NCI-H1105 treated with DMSO at 0.1 percent for 48 hours (cell line): ENCODE measurements around the gene ECPAS.
"Not testable (repeated sequence)": the region's sequence is repeated elsewhere in the genome, so short reads cannot be mapped to it uniquely, and the experiment has no call there.

Experiments used
- DNase-seq: peaks from one replicate; lab custom pipeline; 2025; lab: John Stamatoyannopoulos, UW

Gene ECPAS

DNA sequence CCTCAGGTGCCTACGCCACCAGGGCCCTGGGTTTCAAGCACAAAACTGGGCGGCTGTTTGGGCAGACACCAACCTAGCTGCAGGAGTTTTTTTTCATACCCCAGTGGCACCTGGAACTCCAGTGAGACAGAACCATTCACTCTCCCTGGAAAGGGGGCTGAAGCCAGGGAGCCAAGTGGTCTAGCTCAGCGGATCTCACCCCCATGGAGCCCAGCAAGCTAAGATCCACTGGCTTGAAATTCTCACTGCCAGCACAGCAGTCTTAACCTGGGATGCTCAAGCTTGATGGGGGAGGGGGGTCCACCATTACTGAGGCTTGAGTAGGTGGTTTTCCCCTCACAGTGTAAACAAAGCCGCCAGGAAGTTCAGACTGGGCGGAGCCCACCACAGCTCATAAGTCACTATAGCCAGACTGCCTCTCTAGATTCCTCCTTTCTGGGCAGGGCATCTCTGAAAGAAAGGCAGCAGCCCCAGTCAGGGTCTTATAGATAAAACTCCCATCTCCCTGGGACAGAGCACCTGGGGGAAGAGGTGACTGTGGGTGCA is 149.8 kb downstream of the ECPAS start:
- not testable (repeated sequence) for DNase-seq

DNA sequence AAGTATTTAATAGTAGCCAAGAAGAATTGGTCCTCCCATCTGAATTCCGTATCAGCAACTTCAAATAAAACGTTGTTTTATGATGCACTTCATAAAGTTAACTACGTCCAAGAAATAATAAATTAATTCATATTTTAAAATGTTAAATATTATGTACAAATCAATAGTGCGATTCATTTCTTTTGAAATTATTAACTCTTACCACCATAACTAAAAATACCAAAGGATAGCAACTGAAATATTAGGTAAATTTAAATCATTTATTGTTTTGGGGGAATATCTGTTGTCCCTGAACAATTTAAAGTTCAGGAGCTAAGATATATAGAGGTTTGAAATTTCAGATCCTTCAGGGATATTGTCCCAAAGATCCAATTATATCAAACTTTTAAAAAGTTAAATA is 154.1 kb downstream of the ECPAS start, which contains the start of gene OR2K2:
OR2K2 (minus strand) TSS at position 101 of the 400 bp plus-strand sequence. CDS start 1,791 bp downstream, outside the sequence.
- no peak for DNase-seq

- no peak for DNase-seq
Measured at GRCh38 chr9:111320631-111321030, 163.6 kb downstream of the ECPAS start.

GRCh38 chr9:111316796-111317195 is 167.4 kb downstream of the ECPAS start:
- no peak for DNase-seq
